Progenitor cell of endocrine pancreas (in vitro differentiated cells): Measurements from ENCODE around the gene PAX2. TPM values are rescaled to one million over a fixed set of nuclear protein-coding genes. Genes with fewer than 3 reads are reported as not detected.

Experiments
- DNase-seq: peaks from one replicate; pipeline ENCODE4 v3.0.0; 2021; ENCODE audit warnings: low spot score; ENCODE audit not compliant: unreplicated experiment
- H3K27ac Mint-ChIP-seq: 2 replicates; pipeline ENCODE4 v1.8.0; 2021; ENCODE audit warnings: mild to moderate bottlenecking, moderate library complexity, mixed read lengths
- H3K27me3 Mint-ChIP-seq: 2 replicates; pipeline ENCODE4 v1.8.0; 2021; ENCODE audit warnings: mixed read lengths
- H3K36me3 Mint-ChIP-seq: 2 replicates; pipeline ENCODE4 v1.8.0; 2022; ENCODE audit warnings: mixed read lengths; ENCODE audit not compliant: insufficient read depth
- H3K4me1 Mint-ChIP-seq: 2 replicates; pipeline ENCODE4 v1.8.0; 2021; ENCODE audit warnings: low read depth, mixed read lengths
- H3K4me3 Mint-ChIP-seq: 2 replicates; pipeline ENCODE4 v1.8.0; 2021; ENCODE audit warnings: low read depth, mild to moderate bottlenecking, moderate library complexity, mixed read lengths
- H3K9me3 Mint-ChIP-seq: 2 replicates; pipeline ENCODE4 v1.8.0; 2021; ENCODE audit warnings: low read depth, mixed read lengths
- total RNA-seq: library from RNA; stranded (reverse); gene quantifications from 2 replicates; pipeline ENCODE4 v1.2.1, GENCODE V29; 2021
- TF ChIP-seq, protein P1 (sequence below): fragments of 200-600 bp; sonication (generic); IDR thresholded peaks from one replicate; pipeline ENCODE4 v1.5.0; 2021; ENCODE audit warnings: antibody characterized with exemption, mild to moderate bottlenecking; ENCODE audit not compliant: unreplicated experiment

Gene PAX2
- total RNA-seq, 1 donor from 2014 or later: not detected

DNA sequence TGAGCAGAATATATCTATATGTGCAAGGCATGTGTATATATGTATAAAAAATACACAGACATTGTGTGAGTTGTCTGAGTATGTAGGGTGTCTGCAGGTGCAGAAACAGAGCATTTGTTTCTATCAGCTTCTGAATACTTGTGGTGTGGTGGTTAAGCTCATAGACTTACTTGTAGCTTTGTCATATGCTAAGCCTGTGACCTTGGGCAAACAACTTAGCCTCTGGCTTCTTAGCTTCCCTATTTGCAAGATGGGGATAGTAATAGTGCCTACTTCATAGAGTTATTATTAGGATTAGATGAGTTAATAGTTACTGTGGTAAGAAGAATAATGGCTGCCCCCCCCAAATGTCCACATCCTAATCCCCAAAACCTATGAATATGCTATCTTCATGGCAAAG, 28.2 kb upstream of the PAX2 start:
- no peak for DNase-seq
- H3K9me3 Mint-ChIP-seq: no peaks in the 10 kb centered on the region
- H3K4me3 Mint-ChIP-seq: no peak overlapping the region
- no peak overlapping the region for H3K27ac Mint-ChIP-seq
- TF ChIP-seq, protein P1, sequence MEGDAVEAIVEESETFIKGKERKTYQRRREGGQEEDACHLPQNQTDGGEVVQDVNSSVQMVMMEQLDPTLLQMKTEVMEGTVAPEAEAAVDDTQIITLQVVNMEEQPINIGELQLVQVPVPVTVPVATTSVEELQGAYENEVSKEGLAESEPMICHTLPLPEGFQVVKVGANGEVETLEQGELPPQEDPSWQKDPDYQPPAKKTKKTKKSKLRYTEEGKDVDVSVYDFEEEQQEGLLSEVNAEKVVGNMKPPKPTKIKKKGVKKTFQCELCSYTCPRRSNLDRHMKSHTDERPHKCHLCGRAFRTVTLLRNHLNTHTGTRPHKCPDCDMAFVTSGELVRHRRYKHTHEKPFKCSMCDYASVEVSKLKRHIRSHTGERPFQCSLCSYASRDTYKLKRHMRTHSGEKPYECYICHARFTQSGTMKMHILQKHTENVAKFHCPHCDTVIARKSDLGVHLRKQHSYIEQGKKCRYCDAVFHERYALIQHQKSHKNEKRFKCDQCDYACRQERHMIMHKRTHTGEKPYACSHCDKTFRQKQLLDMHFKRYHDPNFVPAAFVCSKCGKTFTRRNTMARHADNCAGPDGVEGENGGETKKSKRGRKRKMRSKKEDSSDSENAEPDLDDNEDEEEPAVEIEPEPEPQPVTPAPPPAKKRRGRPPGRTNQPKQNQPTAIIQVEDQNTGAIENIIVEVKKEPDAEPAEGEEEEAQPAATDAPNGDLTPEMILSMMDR: no peak
- H3K36me3 Mint-ChIP-seq: no peaks in the 10 kb centered on the region
- H3K4me1 Mint-ChIP-seq: peaks cover 3% of the 10 kb centered on the region
- peaks cover 97% of the 10 kb centered on the region for H3K27me3 Mint-ChIP-seq

DNA sequence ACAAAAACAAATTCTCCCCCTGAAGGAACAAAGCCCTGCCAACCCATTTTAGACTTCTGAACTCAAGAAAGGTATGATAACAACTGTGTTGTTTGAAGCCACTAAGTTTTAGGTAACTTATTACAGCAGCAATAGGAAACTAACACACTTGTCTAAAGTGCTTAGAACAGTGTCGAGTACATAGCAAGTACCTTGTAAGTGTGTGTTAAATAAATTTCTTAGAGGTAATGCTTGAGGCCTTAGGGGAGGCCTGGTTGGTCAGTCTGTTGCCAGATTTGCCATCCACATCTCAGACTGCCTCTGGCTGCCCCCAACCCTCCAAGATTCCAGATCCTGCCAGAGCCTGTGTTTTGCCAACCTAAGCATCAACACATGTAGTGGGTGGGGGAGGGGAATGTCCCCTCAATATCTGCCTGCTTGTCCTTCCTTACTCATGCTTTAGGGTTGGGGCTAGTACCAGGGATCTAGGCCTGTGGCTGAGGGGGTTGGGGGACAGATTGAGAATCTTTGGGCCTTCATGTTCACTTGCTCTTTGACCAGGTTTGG, 27.1 kb upstream of the PAX2 start:
- Mint-ChIP-seq H3K4me1 (peaks cover 3% of the 10 kb centered on the region), H3K27ac (no peak overlapping the region), H3K27me3 (peaks cover 97% of the 10 kb centered on the region), H3K9me3 (no peaks in the 10 kb centered on the region), H3K4me3 (no peak overlapping the region), H3K36me3 (no peaks in the 10 kb centered on the region)
- DNase-seq: no peak
- TF ChIP-seq, protein P1: no peak

DNA sequence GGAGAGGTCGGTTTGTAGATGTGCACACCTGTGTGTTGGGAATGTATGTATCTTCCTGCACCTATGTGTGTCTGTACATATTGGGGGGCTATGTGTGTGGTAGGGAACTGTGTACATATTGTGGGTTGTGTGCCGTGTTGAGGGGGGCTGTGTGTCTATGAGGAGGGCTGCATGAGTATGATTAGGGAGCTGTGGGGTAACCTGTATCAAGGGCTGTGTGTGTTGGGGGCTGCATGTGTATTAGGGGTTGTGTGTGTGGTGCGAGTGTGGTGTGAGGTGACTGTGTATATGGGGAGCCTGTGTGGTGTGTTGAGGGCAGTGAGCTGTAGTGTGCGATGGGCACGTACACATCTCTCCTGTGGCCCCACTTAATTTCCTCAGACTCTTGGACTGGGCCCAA, 22.2 kb upstream of the PAX2 start:
- no peaks in the 10 kb centered on the region for H3K9me3 Mint-ChIP-seq
- no peak overlapping the region for H3K27ac Mint-ChIP-seq
- no peak for DNase-seq
- no peaks in the 10 kb centered on the region for H3K36me3 Mint-ChIP-seq
- peaks cover 93% of the 10 kb centered on the region for H3K27me3 Mint-ChIP-seq
- TF ChIP-seq, protein P1: no peak
- no peak overlapping the region for H3K4me3 Mint-ChIP-seq
- H3K4me1 Mint-ChIP-seq: no peaks in the 10 kb centered on the region

DNA sequence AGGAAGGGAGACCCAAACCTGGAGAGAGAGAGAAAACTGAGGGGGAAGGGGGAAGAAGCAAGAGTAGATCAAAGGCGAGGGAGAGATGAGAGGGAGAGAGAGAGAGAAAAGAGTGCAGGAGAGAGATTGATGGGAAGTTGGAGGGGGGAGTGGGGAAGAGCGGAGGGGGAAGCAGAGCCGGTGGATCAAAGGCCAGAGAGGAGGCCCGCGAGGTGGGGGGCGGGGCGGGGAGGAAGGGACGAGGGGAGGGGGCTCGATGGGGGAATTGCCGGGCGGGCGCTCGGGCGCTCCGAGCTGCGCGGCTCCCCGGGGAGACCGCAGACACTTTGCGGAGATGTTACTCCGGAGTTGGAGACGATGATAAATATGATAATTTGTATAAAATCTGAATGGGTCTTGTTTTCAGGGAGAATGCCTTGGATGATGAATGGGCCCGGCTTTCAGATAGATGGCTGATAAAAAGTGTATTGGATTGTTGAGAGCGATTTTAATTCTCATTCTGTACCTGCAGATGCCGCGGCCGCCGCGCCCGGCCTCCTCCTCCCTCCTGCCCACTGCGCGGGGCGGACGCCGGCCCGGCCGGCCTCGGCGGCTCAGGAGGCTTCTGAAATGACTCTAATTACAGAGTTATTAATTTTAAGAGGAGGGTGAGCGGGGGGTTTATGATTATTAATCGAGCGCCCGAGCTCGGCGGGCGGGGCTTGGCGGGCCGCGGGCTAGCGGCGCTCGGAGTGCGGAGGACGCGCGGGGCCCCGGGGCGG, 21.4 kb upstream of the PAX2 start:
- no peaks in the 10 kb centered on the region for H3K4me1 Mint-ChIP-seq
- DNase-seq: no peak
- H3K27me3 Mint-ChIP-seq: peaks cover 93% of the 10 kb centered on the region
- no peaks in the 10 kb centered on the region for H3K9me3 Mint-ChIP-seq
- TF ChIP-seq, protein P1: no peak
- H3K36me3 Mint-ChIP-seq: no peaks in the 10 kb centered on the region
- no peak overlapping the region for H3K4me3 Mint-ChIP-seq
- H3K27ac Mint-ChIP-seq: no peak overlapping the region

DNA sequence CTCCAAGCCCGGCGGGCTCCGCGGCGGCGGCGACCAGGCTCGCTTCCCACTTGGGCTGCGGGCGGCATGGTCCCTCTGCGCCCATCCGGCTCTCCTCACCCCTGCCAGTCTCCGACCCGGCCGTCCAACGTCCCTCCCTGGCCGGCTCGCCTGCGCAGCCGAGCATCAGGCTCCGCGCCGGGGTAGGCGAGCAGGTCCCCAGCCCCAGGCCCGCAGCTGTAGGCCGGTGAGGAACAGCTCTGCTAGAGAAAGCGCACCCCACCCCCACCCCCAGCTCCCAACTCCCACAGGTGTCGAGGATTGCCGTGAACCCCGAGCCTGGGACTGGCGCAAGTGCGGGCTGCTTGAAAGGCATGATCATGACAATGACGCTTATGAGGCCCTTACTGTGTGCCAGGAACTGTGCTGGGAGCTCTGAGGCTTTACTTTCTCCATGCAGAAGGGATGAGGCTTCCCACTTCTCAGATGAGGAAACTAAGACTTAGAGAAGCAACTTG, 20.8 kb upstream of the PAX2 start:
- no peaks in the 10 kb centered on the region for H3K9me3 Mint-ChIP-seq
- H3K36me3 Mint-ChIP-seq: no peaks in the 10 kb centered on the region
- DNase-seq: no peak
- H3K27ac Mint-ChIP-seq: no peak overlapping the region
- H3K27me3 Mint-ChIP-seq: peaks cover 93% of the 10 kb centered on the region
- peaks cover 3% of the 10 kb centered on the region for H3K4me1 Mint-ChIP-seq
- TF ChIP-seq, protein P1: no peak
- no peak overlapping the region for H3K4me3 Mint-ChIP-seq
